Coronary artery (tissue), 2 donors: ENCODE measurements around the gene ATRAID.

Source experiments
- DNase-seq: peaks from one replicate; pipeline ENCODE4 v3.0.0-alpha.2; 2017; ENCODE audit warnings: low spot score
- H3K27ac ChIP-seq, 2 donors: fragments of 200-600 bp; sonication (generic); one replicate each; pipeline ENCODE4 v1.5.1; 2016 to 2019
- H3K4me3 ChIP-seq: fragments of 200-600 bp; sonication (generic); 2 replicates; pipeline ENCODE4 v1.5.1; 2016; ENCODE audit warnings: mild to moderate bottlenecking, moderate library complexity
- CTCF ChIP-seq: fragments of 200-600 bp; sonication (generic); IDR thresholded peaks from one replicate; pipeline ENCODE4 v1.5.1; 2019; ENCODE audit warnings: antibody characterized with exemption

The ATRAID gene

GRCh38 chr2:27206346-27206745, 5.5 kb upstream of the ATRAID start:
- DNase-seq = no peak
- no peak overlapping the region for H3K4me3 ChIP-seq
- TF ChIP-seq CTCF = no peak

GRCh38 chr2:27208486-27209050, 3.3 kb upstream of the ATRAID start:
- H3K27ac ChIP-seq = no peak overlapping the region
- H3K4me3 ChIP-seq = no peak overlapping the region
- no peak for DNase-seq
- no peak for TF ChIP-seq CTCF

More at GRCh38 chr2:27206346-27206745, 5.5 kb upstream of the ATRAID start:
- H3K27ac ChIP-seq = no peak overlapping the region

GRCh38 chr2:27209621-27210401, 2.0 kb upstream of the ATRAID start:
- Histone ChIP-seq H3K27ac (no peak overlapping the region), H3K4me3 (no peak overlapping the region)
- DNase-seq = no peak
- no peak for TF ChIP-seq CTCF

- peak overlapping the region; percentile 97 to 98 for H3K27ac ChIP-seq
- no peak for DNase-seq
These were observed 449 bp upstream of the ATRAID start for GRCh38 chr2:27211241-27211942.

GRCh38 chr2:27212626-27213471, 1.0 kb downstream of the ATRAID start:
- no peak for DNase-seq

More at GRCh38 chr2:27211241-27211942, 449 bp upstream of the ATRAID start:
- peak overlapping the region; percentile 93 for H3K4me3 ChIP-seq
- TF ChIP-seq CTCF = no peak

More at GRCh38 chr2:27212626-27213471, 1.0 kb downstream of the ATRAID start:
- no peak for TF ChIP-seq CTCF
- peak overlapping the region; percentile 93 for H3K4me3 ChIP-seq
- peak overlapping the region; percentile 97 to 98 for H3K27ac ChIP-seq
